Activated CD4-positive, alpha-beta memory T cell treated with anti-CD3 and anti-CD28 coated beads, Interleukin-2, amount 10 ng/mL, durations not matched to agents 7 days and 5 days (primary cell): ENCODE data around the gene LSM3. TPM values are rescaled to one million over a fixed set of nuclear protein-coding genes. Genes with fewer than 3 reads are reported as not detected.
"Not testable (repeated sequence)": the region's sequence is repeated elsewhere in the genome, so short reads cannot be mapped to it uniquely, and the experiment has no call there.

Source experiments
- CTCF ChIA-PET: fragments of 350-600 bp; sonication (Branson Sonifier 250); formaldehyde crosslinking; loops from one replicate; lab custom pipeline; 2021; ENCODE audit warnings: antibody characterized with exemption, inconsistent platforms; lab: Charles Lee
- POLR2A ChIA-PET: fragments of 350-600 bp; sonication (Branson Sonifier 250); formaldehyde crosslinking; loops from one replicate; lab custom pipeline; 2021; ENCODE audit warnings: antibody characterized with exemption; lab: Charles Lee
- DNase-seq: peaks from one replicate; pipeline ENCODE4 v3.0.0-alpha.2; 2020
- H3K27ac Mint-ChIP-seq: one replicate; pipeline ENCODE4 v1.8.0; 2021; ENCODE audit warnings: mild to moderate bottlenecking, mixed read lengths
- H3K27me3 Mint-ChIP-seq: one replicate; pipeline ENCODE4 v1.8.0; 2021; ENCODE audit warnings: mixed read lengths
- H3K36me3 Mint-ChIP-seq: one replicate; pipeline ENCODE4 v1.8.0; 2021; ENCODE audit warnings: low read depth, mixed read lengths
- H3K4me1 Mint-ChIP-seq: one replicate; pipeline ENCODE4 v1.8.0; 2021; ENCODE audit warnings: mixed read lengths
- H3K4me3 Mint-ChIP-seq: one replicate; pipeline ENCODE4 v1.8.0; 2021; ENCODE audit warnings: mild to moderate bottlenecking, mixed read lengths
- H3K9me3 Mint-ChIP-seq: one replicate; pipeline ENCODE4 v1.8.0; 2021; ENCODE audit warnings: mixed read lengths
- total RNA-seq, 2 experiments: library from RNA; stranded (reverse); gene quantifications; one replicate each; pipeline ENCODE4 v1.2.3, GENCODE V29; 2021

Gene LSM3
- total RNA-seq, 2 experiments from 2014 or later, result 14.2 to 14.3 TPM

DNA sequence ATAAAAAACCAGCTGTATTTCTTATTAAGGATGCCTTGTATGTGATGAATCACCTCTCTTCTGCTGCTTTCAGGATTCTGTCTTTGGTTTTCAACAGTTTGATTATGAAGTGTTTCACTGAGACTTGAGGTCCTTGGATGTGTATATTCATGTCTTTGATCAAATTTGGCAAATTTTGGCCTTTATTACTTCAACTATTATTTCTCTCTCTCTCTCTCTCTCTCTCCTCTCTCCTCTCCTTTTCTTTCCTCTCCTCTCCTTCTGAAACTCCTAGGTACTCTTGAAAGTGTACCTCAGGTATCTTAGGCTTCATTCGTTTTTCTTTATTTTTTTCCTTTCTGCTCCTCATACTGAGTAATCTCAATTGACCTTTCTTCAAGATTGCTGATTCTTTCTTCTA, 43.3 kb downstream of the LSM3 start:
- H3K36me3 Mint-ChIP-seq, result no peaks in the 10 kb centered on the region
- H3K4me1 Mint-ChIP-seq, result no peaks in the 10 kb centered on the region
- CTCF ChIA-PET, result no interaction called here
- POLR2A ChIA-PET, result no interaction called here
- no peak overlapping the region for H3K27ac Mint-ChIP-seq
- H3K9me3 Mint-ChIP-seq, result peaks cover 2% of the 10 kb centered on the region
- peaks cover 22% of the 10 kb centered on the region for H3K27me3 Mint-ChIP-seq
- no peak overlapping the region for H3K4me3 Mint-ChIP-seq
- DNase-seq, result no peak

DNA sequence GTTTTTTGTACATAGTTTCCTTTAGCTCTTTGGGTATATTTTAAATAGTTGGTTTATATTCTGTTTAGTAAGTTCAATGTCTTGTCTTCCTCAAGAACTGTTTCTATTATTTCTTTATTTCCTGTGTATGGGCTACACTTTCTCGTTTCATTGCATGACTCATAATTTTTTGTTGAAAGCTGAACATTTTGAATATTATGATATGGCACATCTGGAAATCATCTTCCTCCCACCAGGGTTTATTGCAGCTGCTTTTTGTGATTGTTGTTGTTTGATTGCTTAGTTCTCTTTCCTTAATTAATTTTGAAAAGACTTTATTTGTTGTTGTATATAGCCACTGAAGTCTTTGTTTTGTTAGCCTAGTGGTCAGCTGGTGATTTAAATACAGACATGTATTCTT, 43.8 kb downstream of the LSM3 start:
- CTCF ChIA-PET, result no interaction called here
- no peaks in the 10 kb centered on the region for H3K36me3 Mint-ChIP-seq

DNA sequence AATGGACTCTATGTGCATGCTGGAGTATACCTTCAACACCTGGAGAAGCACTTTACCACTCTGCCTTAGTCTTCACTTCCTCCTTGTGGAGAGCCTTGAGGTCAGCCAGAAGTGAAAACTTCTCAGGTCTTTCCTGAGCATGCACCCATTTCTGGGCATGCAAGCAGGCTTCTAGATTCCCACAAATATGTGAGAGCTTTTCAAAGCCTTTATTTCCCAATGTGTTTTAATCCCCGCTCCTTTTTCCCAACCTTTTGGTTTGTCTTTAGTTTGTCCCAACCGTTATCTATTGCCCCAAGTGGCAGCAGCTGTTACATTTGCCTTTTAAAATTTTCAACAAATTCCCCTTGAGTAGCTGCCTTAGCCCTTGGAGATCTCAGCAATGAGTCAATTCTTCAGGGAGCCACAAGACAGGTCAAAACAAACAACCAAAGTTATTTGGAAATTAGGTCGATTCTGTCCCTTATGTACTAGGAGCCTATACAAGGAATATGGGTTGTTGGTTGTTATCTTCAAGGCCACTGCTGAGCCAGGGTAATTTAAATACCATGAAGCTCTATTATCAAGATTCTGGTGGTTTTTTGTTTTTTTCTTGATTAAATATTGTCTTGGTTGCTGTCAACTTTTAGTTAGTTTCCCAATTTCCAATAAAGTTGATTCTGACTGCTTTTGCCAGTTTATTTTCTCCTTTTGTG, 44.4 kb downstream of the LSM3 start:
- Mint-ChIP-seq H3K9me3 (peaks cover 2% of the 10 kb centered on the region), H3K4me1 (no peaks in the 10 kb centered on the region), H3K27ac (no peak overlapping the region), H3K4me3 (no peak overlapping the region), H3K36me3 (no peaks in the 10 kb centered on the region), H3K27me3 (peaks cover 27% of the 10 kb centered on the region)
- DNase-seq, result no peak
- CTCF ChIA-PET, result interaction anchor here (1.2 kb wide), 1 partner anchor 19 kb away, joined by 4 read pairs; no protein-coding TSS in a partner anchor
- POLR2A ChIA-PET, result interaction anchor here (0.6 kb wide), 1 partner anchor 14 kb away, joined by 3 read pairs; no protein-coding TSS in a partner anchor

More for the DNA sequence above, 43.8 kb downstream of the LSM3 start:
- no peak overlapping the region for H3K27ac Mint-ChIP-seq
- peaks cover 2% of the 10 kb centered on the region for H3K9me3 Mint-ChIP-seq
- no peaks in the 10 kb centered on the region for H3K4me1 Mint-ChIP-seq
- peaks cover 23% of the 10 kb centered on the region for H3K27me3 Mint-ChIP-seq
- POLR2A ChIA-PET, result interaction anchor here (0.6 kb wide), 1 partner anchor 15 kb away, joined by 3 read pairs; no protein-coding TSS in a partner anchor
- DNase-seq, result no peak
- no peak overlapping the region for H3K4me3 Mint-ChIP-seq

GRCh38 chr3:14223595-14223994, 45.0 kb downstream of the LSM3 start:
- no peak for DNase-seq
- Mint-ChIP-seq H3K4me3 (no peak overlapping the region), H3K27me3 (peaks cover 29% of the 10 kb centered on the region), H3K27ac (no peak overlapping the region), H3K4me1 (no peaks in the 10 kb centered on the region), H3K36me3 (no peaks in the 10 kb centered on the region), H3K9me3 (peaks cover 2% of the 10 kb centered on the region)
- ChIA-PET POLR2A (no interaction called here), CTCF (interaction anchor here (1.2 kb wide), 1 partner anchor 20 kb away, joined by 4 read pairs; no protein-coding TSS in a partner anchor)

- Mint-ChIP-seq H3K9me3 (peaks cover 2% of the 10 kb centered on the region), H3K36me3 (no peaks in the 10 kb centered on the region), H3K4me3 (no peak overlapping the region), H3K27ac (no peak overlapping the region), H3K4me1 (no peaks in the 10 kb centered on the region), H3K27me3 (peaks cover 30% of the 10 kb centered on the region)
- DNase-seq, result no peak
- ChIA-PET POLR2A (no interaction called here), CTCF (no interaction called here)
Observed at GRCh38 chr3:14224895-14225294, 46.3 kb downstream of the LSM3 start.

- POLR2A ChIA-PET, result no interaction called here
Observed at GRCh38 chr3:14225421-14225820, 46.8 kb downstream of the LSM3 start.

GRCh38 chr3:14226351-14226750, 47.7 kb downstream of the LSM3 start:
- H3K27ac Mint-ChIP-seq, POLR2A ChIA-PET, CTCF ChIA-PET, H3K9me3 Mint-ChIP-seq, DNase-seq, H3K4me1 Mint-ChIP-seq, H3K36me3 Mint-ChIP-seq, H3K4me3 Mint-ChIP-seq: not testable (repeated sequence)
- peaks cover 34% of the 10 kb centered on the region for H3K27me3 Mint-ChIP-seq

More at GRCh38 chr3:14225421-14225820, 46.8 kb downstream of the LSM3 start:
- Mint-ChIP-seq H3K36me3 (no peaks in the 10 kb centered on the region), H3K9me3 (peaks cover 2% of the 10 kb centered on the region), H3K27ac (no peak overlapping the region), H3K4me3 (no peak overlapping the region), H3K27me3 (peaks cover 32% of the 10 kb centered on the region), H3K4me1 (no peaks in the 10 kb centered on the region)
- DNase-seq, result no peak
- CTCF ChIA-PET, result no interaction called here

GRCh38 chr3:14227856-14228255, 49.2 kb downstream of the LSM3 start:
- H3K27ac Mint-ChIP-seq, result no peak overlapping the region
- H3K9me3 Mint-ChIP-seq, result peaks cover 1% of the 10 kb centered on the region
- CTCF ChIA-PET, result no interaction called here
- POLR2A ChIA-PET, result no interaction called here
- peaks cover 3% of the 10 kb centered on the region for H3K4me1 Mint-ChIP-seq
- DNase-seq, result no peak
- H3K36me3 Mint-ChIP-seq, result peaks cover 2% of the 10 kb centered on the region
- no peak overlapping the region for H3K4me3 Mint-ChIP-seq
- H3K27me3 Mint-ChIP-seq, result peaks cover 38% of the 10 kb centered on the region

DNA sequence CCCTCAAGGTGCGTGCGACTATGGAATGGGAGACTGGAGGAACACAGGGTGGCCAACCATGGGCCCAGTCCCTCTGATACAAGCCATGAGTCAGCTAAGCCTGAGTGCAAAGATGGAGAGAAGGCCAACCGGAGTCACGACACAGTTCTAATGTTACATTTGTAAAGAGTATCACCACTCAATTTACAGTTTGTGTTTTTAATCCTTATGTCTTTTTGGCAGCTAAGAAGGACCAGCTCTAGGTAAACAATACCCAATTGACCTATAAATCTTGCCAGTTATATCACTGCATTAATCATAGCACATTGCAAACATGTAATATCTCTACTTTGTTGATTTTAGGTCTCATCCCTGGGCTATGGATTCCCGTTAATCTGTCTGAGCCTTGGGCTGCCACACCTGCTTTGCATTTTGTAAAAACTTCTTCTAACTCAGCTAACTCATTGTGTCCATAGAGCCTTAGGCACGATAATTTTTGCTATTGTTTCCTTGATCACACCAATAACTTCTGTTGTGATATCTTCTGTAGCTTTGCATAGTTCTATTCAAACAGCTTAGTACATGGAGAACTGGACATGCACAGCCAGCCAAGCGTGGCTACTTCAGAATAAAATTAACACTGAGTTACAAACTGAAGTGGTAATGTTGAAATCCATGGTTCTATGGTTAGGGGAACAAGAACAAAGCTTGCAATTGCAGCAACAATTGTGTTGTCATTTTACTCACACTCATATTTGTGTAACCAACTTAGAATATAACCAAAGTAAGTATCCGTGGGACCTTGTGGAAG, 50.3 kb downstream of the LSM3 start:
- H3K27me3 Mint-ChIP-seq, result peaks cover 42% of the 10 kb centered on the region
- POLR2A ChIA-PET, result no interaction called here
- H3K27ac Mint-ChIP-seq, result no peak overlapping the region
- no peak overlapping the region for H3K4me3 Mint-ChIP-seq
- peaks cover 6% of the 10 kb centered on the region for H3K36me3 Mint-ChIP-seq
- peaks cover 6% of the 10 kb centered on the region for H3K4me1 Mint-ChIP-seq
- CTCF ChIA-PET, result interaction anchor here (1.8 kb wide), 1 partner anchor 25 kb away, joined by 5 read pairs; no protein-coding TSS in a partner anchor
- no peak for DNase-seq
- H3K9me3 Mint-ChIP-seq, result peaks cover 6% of the 10 kb centered on the region

DNA sequence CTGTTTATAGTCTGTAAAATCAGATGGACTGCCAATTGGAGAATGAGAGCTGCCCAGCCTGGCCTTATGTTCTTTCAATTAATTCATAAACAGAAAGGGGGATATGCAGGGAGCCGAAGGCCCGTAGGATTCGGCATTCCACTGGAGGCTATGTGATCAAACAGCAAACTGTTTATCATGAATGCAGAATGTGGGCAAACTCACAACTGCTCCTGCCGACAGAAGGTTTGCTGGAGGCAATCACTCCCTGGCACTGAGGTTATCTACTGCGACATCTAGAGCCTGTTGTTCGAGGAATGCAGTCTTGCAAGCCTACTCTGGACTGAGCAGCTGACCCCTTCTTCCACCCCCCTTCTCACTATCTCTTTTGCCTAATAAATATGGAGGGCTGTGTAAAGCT, 51.1 kb downstream of the LSM3 start:
- H3K4me1 Mint-ChIP-seq, H3K36me3 Mint-ChIP-seq, DNase-seq, POLR2A ChIA-PET, H3K9me3 Mint-ChIP-seq, H3K4me3 Mint-ChIP-seq, H3K27ac Mint-ChIP-seq: not testable (repeated sequence)
- CTCF ChIA-PET, result interaction anchor here (1.8 kb wide), 1 partner anchor 26 kb away, joined by 5 read pairs; no protein-coding TSS in a partner anchor
- H3K27me3 Mint-ChIP-seq, result peaks cover 40% of the 10 kb centered on the region

DNA sequence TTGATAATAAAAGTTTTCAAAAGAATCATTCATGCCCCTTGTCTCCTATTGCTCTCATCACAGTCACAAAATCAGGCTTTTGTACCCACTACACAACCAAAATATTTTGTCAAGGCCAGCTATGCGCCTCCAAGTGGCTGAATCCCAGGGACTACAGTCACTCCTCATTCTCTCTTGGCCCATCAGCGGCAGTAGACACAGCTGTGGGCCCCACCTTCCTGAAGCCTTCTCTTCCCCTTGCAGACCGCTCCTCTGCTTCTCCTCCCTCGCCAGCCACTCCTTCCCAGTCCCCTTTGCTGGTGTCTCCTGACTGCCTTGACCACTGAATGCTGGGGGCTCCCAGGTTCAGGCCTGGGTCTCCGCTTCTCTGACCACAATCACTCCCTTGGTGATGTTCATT, 52.1 kb downstream of the LSM3 start:
- H3K36me3 Mint-ChIP-seq, result peaks cover 6% of the 10 kb centered on the region
- POLR2A ChIA-PET, result no interaction called here
- peaks cover 6% of the 10 kb centered on the region for H3K9me3 Mint-ChIP-seq
- H3K4me1 Mint-ChIP-seq, result peaks cover 6% of the 10 kb centered on the region
- CTCF ChIA-PET, result interaction anchor here (1.7 kb wide), 1 partner anchor 27 kb away, joined by 6 read pairs; no protein-coding TSS in a partner anchor
- H3K27me3 Mint-ChIP-seq, result peaks cover 33% of the 10 kb centered on the region
- no peak for DNase-seq
- no peak overlapping the region for H3K27ac Mint-ChIP-seq
- no peak overlapping the region for H3K4me3 Mint-ChIP-seq

DNA sequence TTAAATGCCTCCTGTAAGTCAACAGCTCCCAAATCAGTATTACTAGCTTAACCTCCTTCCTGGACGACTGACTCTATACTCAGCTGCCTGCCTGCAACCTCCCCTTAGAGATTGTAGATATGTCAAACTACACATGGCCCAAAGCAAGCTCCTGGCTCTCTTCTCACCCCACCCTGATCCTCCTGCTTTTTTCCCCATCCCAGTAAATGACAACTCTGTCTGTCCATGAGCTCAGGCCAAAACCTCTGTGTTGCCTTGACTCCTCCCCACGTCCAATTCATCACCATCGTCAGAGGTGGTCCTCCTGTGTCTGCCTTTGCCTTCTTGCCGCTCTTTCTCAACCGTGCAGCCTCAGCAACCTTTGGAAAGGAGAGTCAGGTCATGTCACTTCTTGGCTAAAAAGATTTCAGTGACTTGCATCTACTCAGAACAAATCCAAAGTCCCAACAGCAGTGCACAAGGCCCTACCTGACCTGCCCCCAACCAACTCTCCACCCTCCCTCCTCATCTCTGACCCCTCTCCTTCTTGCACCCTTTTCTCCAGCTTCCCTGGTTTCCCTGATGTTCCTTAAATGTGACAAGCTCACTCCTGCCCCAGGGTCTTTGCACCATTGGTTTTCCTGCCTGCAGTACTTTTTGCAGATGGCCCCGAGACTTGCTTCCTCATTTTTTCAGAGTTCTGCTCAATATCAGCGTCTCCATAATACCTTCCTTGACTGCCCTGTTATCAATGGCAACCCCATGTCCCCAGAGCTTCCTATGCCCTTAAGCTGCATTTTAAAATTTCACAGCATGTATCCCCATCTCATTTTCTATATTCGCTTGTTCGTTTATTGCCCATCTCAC, 52.8 kb downstream of the LSM3 start:
- Mint-ChIP-seq H3K9me3 (peaks cover 6% of the 10 kb centered on the region), H3K4me1 (peaks cover 6% of the 10 kb centered on the region), H3K27me3 (peaks cover 30% of the 10 kb centered on the region), H3K27ac (no peak overlapping the region), H3K4me3 (no peak overlapping the region), H3K36me3 (peaks cover 6% of the 10 kb centered on the region)
- no peak for DNase-seq
- ChIA-PET POLR2A (no interaction called here), CTCF (interaction anchor here (1.7 kb wide), 1 partner anchor 28 kb away, joined by 6 read pairs; no protein-coding TSS in a partner anchor)
